ENCODE results near the gene RASA1.

GRCh38 chr5:87361031-87361445 lies 93.4 kb downstream of the RASA1 start:
- TF ChIP-seq CTCF (IDR thresholded peaks at IDR 0.05) (no peak), POLR2A (IDR thresholded peaks at IDR 0.05) (no peak)
